ENCODE results near the gene EEPD1. TPM values are rescaled to one million over a fixed set of nuclear protein-coding genes. Genes with fewer than 3 reads are reported as not detected.
"Not testable (repeated sequence)": the region's sequence is repeated elsewhere in the genome, so short reads cannot be mapped to it uniquely, and the experiment has no call there.

EEPD1 gene
- polyA plus RNA-seq, 1 of the 3 experiments (the other 2 are of a cell fraction): 5.0 TPM

GRCh38 chr7:36148422-36149065 lies 4.5 kb upstream of the EEPD1 start:
- Histone ChIP-seq H3K9me2 (no peaks in the 10 kb centered on the region), H3F3A (replicated peaks; ENCODE audit: insufficient read depth) (peaks cover 3% of the 10 kb centered on the region), H2AFZ (ENCODE audit: low read depth) (no peak overlapping the region), H3K4me3 (ENCODE audit: low read depth in 2 of 2, low read length in 1 of 2) (no peak overlapping the region), H3K4me2 (no peak overlapping the region), H3K36me3 (replicated peaks in 1 of 2; ENCODE audit: control insufficient read depth in 1 of 2, insufficient read depth in 2 of 2, low read length in 1 of 2) (no peaks in the 10 kb centered on the region), H3K27ac (ENCODE audit: low read depth in 2 of 2, low read length in 1 of 2) (no peak overlapping the region), H3K4me1 (ENCODE audit: control insufficient read depth in 1 of 2, insufficient read depth in 2 of 2, low read depth in 1 of 2, low read length in 1 of 2) (peaks cover 0 to 7% of the 10 kb centered on the region in 2 experiments; a peak in 2 of 4 replicates), H4K20me1 (ENCODE audit: insufficient read depth) (no peaks in the 10 kb centered on the region), H3K9me3 (no peaks in the 10 kb centered on the region), H3K27me3 (ENCODE audit: insufficient read depth) (no peaks in the 10 kb centered on the region), H3K9ac (no peak overlapping the region), H3K79me2 (ENCODE audit: insufficient read depth) (no peaks in the 10 kb centered on the region)
- POLR2A ChIA-PET: no interaction called here
- DNase-seq: no peak
- WGBS (ENCODE audit: low lambda C conversion rate): 83% methylated on average over 3 of the region's 4 CpGs
- CTCF ChIA-PET: interaction anchor here (1.5 kb wide), 1 partner anchor 170 kb away, joined by 4 read pairs; no protein-coding TSS in a partner anchor
- TF ChIP-seq FOXM1 (IDR thresholded peaks at IDR 0.05; ENCODE audit: low read depth) (no peak), JUND (IDR thresholded peaks at IDR 0.05) (no peak), RAD21 (IDR thresholded peaks at IDR 0.05; ENCODE audit: low read length) (no peak), TCF12 (IDR thresholded peaks at IDR 0.05) (no peak), RXRA (IDR thresholded peaks at IDR 0.05; ENCODE audit: borderline replicate concordance, low read depth) (no peak), TAF1 (IDR thresholded peaks at IDR 0.05; ENCODE audit: borderline replicate concordance, low read depth, low read length) (no peak), YY1 (IDR thresholded peaks at IDR 0.05; ENCODE audit: low read depth) (no peak), RCOR1 (IDR thresholded peaks at IDR 0.05; ENCODE audit: low read length) (no peak), SMC3 (IDR thresholded peaks at IDR 0.05; ENCODE audit: low read depth, low read length) (no peak)

GRCh38 chr7:36149240-36149639 lies 3.8 kb upstream of the EEPD1 start:
- H3K9me3 ChIP-seq; H3K36me3 ChIP-seq (replicated peaks in 1 of 2; ENCODE audit: control insufficient read depth in 1 of 2, insufficient read depth in 2 of 2, low read length in 1 of 2); H3K4me3 ChIP-seq (ENCODE audit: low read depth in 2 of 2, low read length in 1 of 2); H4K20me1 ChIP-seq (ENCODE audit: insufficient read depth); H3K27me3 ChIP-seq (ENCODE audit: insufficient read depth); H3K9me2 ChIP-seq; POLR2A ChIA-PET; H3K79me2 ChIP-seq (ENCODE audit: insufficient read depth); H2AFZ ChIP-seq (ENCODE audit: low read depth); H3K4me2 ChIP-seq; H3K9ac ChIP-seq; DNase-seq; H3K27ac ChIP-seq (ENCODE audit: low read depth in 2 of 2, low read length in 1 of 2); H3F3A ChIP-seq (replicated peaks; ENCODE audit: insufficient read depth): not testable (repeated sequence)
- H3K4me1 ChIP-seq (ENCODE audit: control insufficient read depth in 1 of 2, insufficient read depth in 2 of 2, low read depth in 1 of 2, low read length in 1 of 2): peaks cover 0 to 14% of the 10 kb centered on the region in 2 experiments; a peak in 2 of 4 replicates
- 97% methylated on average over 2 of the region's 2 CpGs for WGBS (ENCODE audit: low lambda C conversion rate)
- CTCF ChIA-PET: interaction anchor here (1.0 to 1.5 kb wide), 2 partner anchors 170 kb away, joined by 3 to 4 read pairs; no protein-coding TSS in a partner anchor

DNA sequence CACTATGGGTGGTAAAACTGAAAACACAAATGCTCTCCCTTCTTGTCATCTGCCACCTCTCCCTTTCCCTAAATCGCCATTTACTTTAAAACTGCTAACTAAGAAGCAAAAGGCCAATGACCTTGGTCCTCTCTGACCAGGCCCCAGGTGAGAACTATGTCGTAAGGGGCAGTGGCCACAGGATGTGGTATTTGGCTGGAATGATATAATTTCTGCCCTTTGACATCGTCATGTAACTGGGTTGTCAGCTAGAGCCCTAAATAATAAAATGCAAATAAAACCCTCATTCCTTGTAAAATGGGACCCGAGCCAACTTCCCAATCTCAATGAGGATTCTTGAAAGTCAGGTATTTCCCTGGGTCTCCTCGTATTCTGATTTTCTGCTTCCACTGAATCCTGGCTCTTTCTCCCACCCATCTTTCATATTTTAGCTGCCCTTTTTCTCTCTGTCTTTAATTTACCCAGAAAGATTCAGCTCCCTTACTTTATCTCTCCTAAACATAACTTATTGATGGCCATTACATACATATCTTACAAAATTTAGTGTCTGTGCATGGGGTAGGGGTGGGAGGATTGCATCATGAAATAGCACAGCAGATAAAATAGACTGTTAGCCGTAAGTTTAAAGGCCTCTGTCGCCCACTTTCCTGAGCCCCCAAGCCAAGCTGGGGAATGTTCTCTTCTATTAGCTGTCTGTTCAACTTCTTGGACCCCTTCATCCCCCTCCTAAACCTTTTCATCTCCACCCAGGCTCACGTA lies 3.2 kb upstream of the EEPD1 start:
- H3F3A ChIP-seq (replicated peaks; ENCODE audit: insufficient read depth): peaks cover 3% of the 10 kb centered on the region
- H4K20me1 ChIP-seq (ENCODE audit: insufficient read depth): no peaks in the 10 kb centered on the region
- no peak for DNase-seq
- H3K27ac ChIP-seq (ENCODE audit: low read depth in 2 of 2, low read length in 1 of 2): no peak overlapping the region
- no peak overlapping the region for H2AFZ ChIP-seq (ENCODE audit: low read depth)
- ChIA-PET CTCF (interaction anchor here (1.0 kb wide), 2 partner anchors 169 to 233 kb away, joined by 3 to 4 read pairs; no protein-coding TSS in a partner anchor), POLR2A (no interaction called here)
- H3K9me3 ChIP-seq: no peaks in the 10 kb centered on the region
- H3K9me2 ChIP-seq: no peaks in the 10 kb centered on the region
- H3K36me3 ChIP-seq (replicated peaks in 1 of 2; ENCODE audit: control insufficient read depth in 1 of 2, insufficient read depth in 2 of 2, low read length in 1 of 2): no peaks in the 10 kb centered on the region
- no peak overlapping the region for H3K9ac ChIP-seq
- 71% methylated on average over 8 of the region's 8 CpGs for WGBS (ENCODE audit: low lambda C conversion rate)
- H3K4me3 ChIP-seq (ENCODE audit: low read depth in 2 of 2, low read length in 1 of 2): no peak overlapping the region
- no peaks in the 10 kb centered on the region for H3K27me3 ChIP-seq (ENCODE audit: insufficient read depth)
- peaks cover 0 to 20% of the 10 kb centered on the region in 2 experiments; a peak in 2 of 4 replicates for H3K4me1 ChIP-seq (ENCODE audit: control insufficient read depth in 1 of 2, insufficient read depth in 2 of 2, low read depth in 1 of 2, low read length in 1 of 2)
- no peaks in the 10 kb centered on the region for H3K79me2 ChIP-seq (ENCODE audit: insufficient read depth)
- no peak overlapping the region for H3K4me2 ChIP-seq
- TF ChIP-seq YY1 (IDR thresholded peaks at IDR 0.05; ENCODE audit: low read depth): no peak
- no peak for TF ChIP-seq NRF1 (IDR thresholded peaks at IDR 0.05; ENCODE audit: low read depth, low read length)
- TF ChIP-seq RAD21 (IDR thresholded peaks at IDR 0.05; ENCODE audit: low read length): no peak
- TF ChIP-seq, protein P1, sequence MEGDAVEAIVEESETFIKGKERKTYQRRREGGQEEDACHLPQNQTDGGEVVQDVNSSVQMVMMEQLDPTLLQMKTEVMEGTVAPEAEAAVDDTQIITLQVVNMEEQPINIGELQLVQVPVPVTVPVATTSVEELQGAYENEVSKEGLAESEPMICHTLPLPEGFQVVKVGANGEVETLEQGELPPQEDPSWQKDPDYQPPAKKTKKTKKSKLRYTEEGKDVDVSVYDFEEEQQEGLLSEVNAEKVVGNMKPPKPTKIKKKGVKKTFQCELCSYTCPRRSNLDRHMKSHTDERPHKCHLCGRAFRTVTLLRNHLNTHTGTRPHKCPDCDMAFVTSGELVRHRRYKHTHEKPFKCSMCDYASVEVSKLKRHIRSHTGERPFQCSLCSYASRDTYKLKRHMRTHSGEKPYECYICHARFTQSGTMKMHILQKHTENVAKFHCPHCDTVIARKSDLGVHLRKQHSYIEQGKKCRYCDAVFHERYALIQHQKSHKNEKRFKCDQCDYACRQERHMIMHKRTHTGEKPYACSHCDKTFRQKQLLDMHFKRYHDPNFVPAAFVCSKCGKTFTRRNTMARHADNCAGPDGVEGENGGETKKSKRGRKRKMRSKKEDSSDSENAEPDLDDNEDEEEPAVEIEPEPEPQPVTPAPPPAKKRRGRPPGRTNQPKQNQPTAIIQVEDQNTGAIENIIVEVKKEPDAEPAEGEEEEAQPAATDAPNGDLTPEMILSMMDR (IDR thresholded peaks at IDR 0.05): no peak
- TF ChIP-seq, protein P2, sequence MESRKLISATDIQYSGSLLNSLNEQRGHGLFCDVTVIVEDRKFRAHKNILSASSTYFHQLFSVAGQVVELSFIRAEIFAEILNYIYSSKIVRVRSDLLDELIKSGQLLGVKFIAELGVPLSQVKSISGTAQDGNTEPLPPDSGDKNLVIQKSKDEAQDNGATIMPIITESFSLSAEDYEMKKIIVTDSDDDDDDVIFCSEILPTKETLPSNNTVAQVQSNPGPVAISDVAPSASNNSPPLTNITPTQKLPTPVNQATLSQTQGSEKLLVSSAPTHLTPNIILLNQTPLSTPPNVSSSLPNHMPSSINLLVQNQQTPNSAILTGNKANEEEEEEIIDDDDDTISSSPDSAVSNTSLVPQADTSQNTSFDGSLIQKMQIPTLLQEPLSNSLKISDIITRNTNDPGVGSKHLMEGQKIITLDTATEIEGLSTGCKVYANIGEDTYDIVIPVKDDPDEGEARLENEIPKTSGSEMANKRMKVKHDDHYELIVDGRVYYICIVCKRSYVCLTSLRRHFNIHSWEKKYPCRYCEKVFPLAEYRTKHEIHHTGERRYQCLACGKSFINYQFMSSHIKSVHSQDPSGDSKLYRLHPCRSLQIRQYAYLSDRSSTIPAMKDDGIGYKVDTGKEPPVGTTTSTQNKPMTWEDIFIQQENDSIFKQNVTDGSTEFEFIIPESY (IDR thresholded peaks at IDR 0.05; ENCODE audit: borderline replicate concordance, low read depth): no peak
- TF ChIP-seq GATA2 (CRISPR knock-in tag; IDR thresholded peaks at IDR 0.05): no peak
- TF ChIP-seq RXRA (IDR thresholded peaks at IDR 0.05; ENCODE audit: borderline replicate concordance, low read depth): no peak

Data from SK-N-SH (cell line).